Inflammatory macrophage (primary cell): ENCODE measurements around the gene DENND5B.
"Not testable (repeated sequence)": the region's sequence is repeated elsewhere in the genome, so short reads cannot be mapped to it uniquely, and the experiment has no call there.

Experiments used
- DNase-seq, 2 donors: peaks; one replicate each; pipeline ENCODE4 v3.0.0-alpha.2; 2020 to 2022

Gene DENND5B

GRCh38 chr12:31504625-31505222 is 86.2 kb downstream of the DENND5B start:
- no peak for DNase-seq

GRCh38 chr12:31501014-31501413 is 89.9 kb downstream of the DENND5B start:
- peak in 1 of 2 donors; percentile 9 for DNase-seq

- no peak for DNase-seq
Observed at GRCh38 chr12:31499567-31499966, 91.4 kb downstream of the DENND5B start.

GRCh38 chr12:31498424-31498823 is 92.5 kb downstream of the DENND5B start:
- DNase-seq, result no peak

- DNase-seq, result no peak
Observed at GRCh38 chr12:31496257-31496656, 94.7 kb downstream of the DENND5B start.

- DNase-seq, result no peak
Observed at GRCh38 chr12:31494455-31494854, 96.5 kb downstream of the DENND5B start.

GRCh38 chr12:31492599-31493196 is 98.2 kb downstream of the DENND5B start:
- no peak for DNase-seq

- DNase-seq, result no peak
Observed at GRCh38 chr12:31491841-31492598, 98.9 kb downstream of the DENND5B start.

- DNase-seq, result no peak
Observed at GRCh38 chr12:31491241-31491794, 99.6 kb downstream of the DENND5B start.

- no peak for DNase-seq
Observed at GRCh38 chr12:31488737-31489338, 102.1 kb downstream of the DENND5B start.

- DNase-seq, result no peak
Observed at GRCh38 chr12:31485571-31485970, 105.4 kb downstream of the DENND5B start.

- peak; percentile 41 to 59 for DNase-seq
Observed at GRCh38 chr12:31482816-31483215, 108.1 kb downstream of the DENND5B start.

- DNase-seq, result no peak
Observed at GRCh38 chr12:31481415-31481814, 109.5 kb downstream of the DENND5B start.

GRCh38 chr12:31479516-31480210 is 111.3 kb downstream of the DENND5B start:
- peak; percentile 5 to 9 for DNase-seq

GRCh38 chr12:31478898-31479297 is 112.0 kb downstream of the DENND5B start:
- DNase-seq, result no peak

- DNase-seq, result no peak
Observed at GRCh38 chr12:31478425-31478824, 112.5 kb downstream of the DENND5B start.

GRCh38 chr12:31477687-31478086 is 113.2 kb downstream of the DENND5B start:
- DNase-seq, result no peak

GRCh38 chr12:31476437-31476836 is 114.5 kb downstream of the DENND5B start:
- DNase-seq, result no peak

GRCh38 chr12:31475610-31476009 is 115.3 kb downstream of the DENND5B start:
- DNase-seq, result not testable (repeated sequence)

- DNase-seq, result no peak
Observed at GRCh38 chr12:31474751-31475150, 116.2 kb downstream of the DENND5B start.

GRCh38 chr12:31471823-31472222 is 119.1 kb downstream of the DENND5B start:
- no peak for DNase-seq

- DNase-seq, result no peak
Observed at GRCh38 chr12:31471051-31471450, 119.9 kb downstream of the DENND5B start.

- DNase-seq, result no peak
Observed at GRCh38 chr12:31470459-31470858, 120.5 kb downstream of the DENND5B start.
